ENCODE data around the gene ADGRA1. TPM values are rescaled to one million over a fixed set of nuclear protein-coding genes. Genes with fewer than 3 reads are reported as not detected.

ADGRA1 gene
- polyA plus RNA-seq, 2 of the 4 experiments (the other 2 are of a cell fraction): not detected

- Histone ChIP-seq H3K4me3 (peak overlapping the region; percentile 40), H3K4me2 (peak overlapping the region; percentile 88), H3K27ac (no peak overlapping the region), H3K9me3 (no peaks in the 10 kb centered on the region), H3K4me1 (peaks cover 10% of the 10 kb centered on the region; the same call in 2 of the 3 replicates)
- DNase-seq (ENCODE audit: low read depth in 1 of 2, low spot score in 1 of 2) (peak in 1 of 2 experiments; percentile 19), ATAC-seq (peak; percentile 41 to 44; a peak in 5 of 6 replicates), FAIRE-seq (no peak)
- POLR2A ChIA-PET: no interaction called here
- CTCF ChIA-PET: no interaction called here
- TF ChIP-seq HOXB5 (CRISPR knock-in tag; IDR thresholded peaks at IDR 0.05) (no peak), SREBF2 (IDR thresholded peaks at IDR 0.05) (no peak), FOXS1 (CRISPR knock-in tag; IDR thresholded peaks at IDR 0.05) (no peak), TP53 (CRISPR knock-in tag; IDR thresholded peaks at IDR 0.05) (no peak), MYC (IDR thresholded peaks at IDR 0.05; ENCODE audit: borderline replicate concordance, low read length) (no peak), RAD21 (conservative IDR thresholded peaks at IDR 0.05 in 1 of 2, IDR thresholded peaks at IDR 0.05 in 1 of 2) (no peak), NFE2L2 (conservative IDR thresholded peaks at IDR 0.05; ENCODE audit: low read length) (no peak), GATA3 (IDR thresholded peaks at IDR 0.05; ENCODE audit: borderline replicate concordance) (no peak), JUNB (IDR thresholded peaks at IDR 0.05) (no peak), RCOR1 (IDR thresholded peaks at IDR 0.05; ENCODE audit: low read depth, low read length) (no peak), ESRRA (IDR thresholded peaks at IDR 0.05; ENCODE audit: borderline replicate concordance, low read length) (no peak), MAZ (IDR thresholded peaks at IDR 0.05; ENCODE audit: borderline replicate concordance, low read depth, low read length) (no peak), RFX5 (IDR thresholded peaks at IDR 0.05) (no peak)
- WGBS (ENCODE audit: missing lambda C conversion rate): 22% methylated on average over 16 of the region's 16 CpGs
Measured at GRCh38 chr10:133087045-133087678, 562 bp upstream of the ADGRA1 start.

GRCh38 chr10:133088179-133088955 lies 643 bp downstream of the ADGRA1 start:
- FAIRE-seq: no peak
- TF ChIP-seq EHF (CRISPR knock-in tag; IDR thresholded peaks at IDR 0.05): no peak
- no peak for TF ChIP-seq CHD4 (IDR thresholded peaks at IDR 0.05; ENCODE audit: borderline replicate concordance)
- TF ChIP-seq MAZ (IDR thresholded peaks at IDR 0.05; ENCODE audit: borderline replicate concordance, low read depth, low read length): no peak
- TF ChIP-seq PBX3 (IDR thresholded peaks at IDR 0.05): no peak
- TF ChIP-seq CHD2 (IDR thresholded peaks at IDR 0.05; ENCODE audit: low read length, partially characterized antibody): no peak
- no peak for TF ChIP-seq FOSL2 (IDR thresholded peaks at IDR 0.05)
- no peak for TF ChIP-seq FOSL2 (CRISPR knock-in tag; IDR thresholded peaks at IDR 0.05)
- TF ChIP-seq FOSB (CRISPR knock-in tag; IDR thresholded peaks at IDR 0.05): no peak
- no peak for TF ChIP-seq BCL3 (IDR thresholded peaks at IDR 0.05)
- TF ChIP-seq MAX (IDR thresholded peaks at IDR 0.05): no peak
- TF ChIP-seq HMGXB4 (CRISPR knock-in tag; IDR thresholded peaks at IDR 0.05; ENCODE audit: borderline replicate concordance): no peak
- no peak for TF ChIP-seq USF2 (IDR thresholded peaks at IDR 0.05)
- TF ChIP-seq RCOR1 (IDR thresholded peaks at IDR 0.05; ENCODE audit: low read depth, low read length): no peak
- no peak for TF ChIP-seq JUN (IDR thresholded peaks at IDR 0.05)
- TF ChIP-seq EP300 (IDR thresholded peaks at IDR 0.05): no peak
- no peak for TF ChIP-seq CEBPB (IDR thresholded peaks at IDR 0.05)
- no peak for TF ChIP-seq ZC3H11A (IDR thresholded peaks at IDR 0.05)

More at GRCh38 chr10:133088179-133088955, 643 bp downstream of the ADGRA1 start:
- ChIA-PET POLR2A (no interaction called here), CTCF (interaction anchor here (1.4 kb wide), 1 partner anchor 14 kb away, joined by 3 read pairs; no protein-coding TSS in a partner anchor)
- Histone ChIP-seq H3K27ac (no peak overlapping the region), H3K4me1 (peaks cover 10% of the 10 kb centered on the region; the same call in 2 of the 3 replicates), H3K9me3 (no peaks in the 10 kb centered on the region), H3K4me2 (peak overlapping the region; percentile 88), H3K4me3 (peak overlapping the region; percentile 40)
- WGBS (ENCODE audit: missing lambda C conversion rate): 16% methylated on average over 6 of the region's 87 CpGs
- no peak for DNase-seq (ENCODE audit: low read depth in 1 of 2, low spot score in 1 of 2)
- no peak for ATAC-seq
